HEK293 (cell line): ENCODE data around the gene LRRC32.

Source experiments
- CTCF ChIA-PET: fragments of 350-600 bp; formaldehyde crosslinking; extraction: SDS; loops from one replicate; lab custom pipeline; 2021; ENCODE audit warnings: antibody characterized with exemption; lab: Yijun Ruan, JAX
- POLR2A ChIA-PET: fragments of 300-600 bp; formaldehyde crosslinking; extraction: SDS; loops from one replicate; lab custom pipeline; 2020; ENCODE audit warnings: antibody characterized with exemption, inconsistent platforms; lab: Yijun Ruan, JAX
- H3K27ac ChIP-seq: fragments of 200-500 bp; sonication (Bioruptor generic); 2 replicates; pipeline ENCODE4 v1.5.1; 2014; ENCODE audit warnings: low read depth, low read length, control low read depth, inconsistent platforms; ENCODE audit errors: extremely low read depth
- H3K36me3 ChIP-seq, 2 experiments: fragments of 200-500 bp in 1 of 2; sonication (Bioruptor generic) in 1 of 2; 1 replicate in 1 of 2; 2 replicates in 1 of 2; pipeline ENCODE4 v1.5.1; 2014 to 2017; ENCODE audit warnings: inconsistent platforms in 2 of 2, low read length in 2 of 2; ENCODE audit not compliant: control insufficient read depth in 2 of 2, insufficient read depth in 1 of 2
- H3K4me1 ChIP-seq: fragments of 200-500 bp; sonication (Bioruptor generic); 2 replicates; pipeline ENCODE4 v1.5.1; 2014; ENCODE audit warnings: mild to moderate bottlenecking, low read length, inconsistent platforms; ENCODE audit not compliant: control insufficient read depth, insufficient read depth
- H3K4me3 ChIP-seq: 2 replicates; pipeline ENCODE4 v1.5.1; 2011; ENCODE audit warnings: low read depth, mild to moderate bottlenecking, control low read depth, low read length, moderate library complexity
- H3K9me3 ChIP-seq: fragments of 200-500 bp; sonication (Bioruptor generic); 2 replicates; pipeline ENCODE4 v1.5.1; 2014; ENCODE audit warnings: low read depth, low read length, inconsistent platforms; ENCODE audit not compliant: control insufficient read depth, insufficient read depth
- GLIS2 ChIP-seq: fragments of 450-650 bp; formaldehyde crosslinking; IDR thresholded peaks from 2 replicates; pipeline ENCODE4 v1.5.1; 2016; ENCODE audit warnings: missing biosample characterization, missing genetic modification characterization
- IKZF3 ChIP-seq: fragments of 450-650 bp; IDR thresholded peaks from 2 replicates; pipeline ENCODE4 v1.5.0; 2018; ENCODE audit warnings: missing biosample characterization, mild to moderate bottlenecking, missing genetic modification characterization, moderate library complexity
- KLF16 ChIP-seq: fragments of 450-650 bp; formaldehyde crosslinking; IDR thresholded peaks from 2 replicates; pipeline ENCODE4 v1.5.1; 2017; ENCODE audit warnings: missing biosample characterization, missing genetic modification characterization
- KLF8 ChIP-seq: fragments of 450-650 bp; formaldehyde crosslinking; IDR thresholded peaks from 2 replicates; pipeline ENCODE4 v1.5.1; 2016; ENCODE audit warnings: missing biosample characterization, missing genetic modification characterization
- MEIS1 ChIP-seq: sonication (generic); formaldehyde crosslinking; IDR thresholded peaks from 2 replicates; pipeline ENCODE4 v1.8.1; 2022; ENCODE audit warnings: missing genetic modification reagents, mild to moderate bottlenecking, borderline replicate concordance
- OVOL3 ChIP-seq: fragments of 450-650 bp; formaldehyde crosslinking; IDR thresholded peaks from 2 replicates; pipeline ENCODE4 v1.5.1; 2016; ENCODE audit warnings: missing biosample characterization, missing genetic modification characterization
- RBAK ChIP-seq: fragments of 450-650 bp; formaldehyde crosslinking; IDR thresholded peaks from 2 replicates; pipeline ENCODE4 v1.5.1; 2016; ENCODE audit warnings: missing biosample characterization, missing genetic modification characterization
- SCRT1 ChIP-seq: fragments of 450-650 bp; formaldehyde crosslinking; IDR thresholded peaks from 2 replicates; pipeline ENCODE4 v1.5.1; 2016; ENCODE audit warnings: missing biosample characterization, missing genetic modification characterization, borderline replicate concordance
- SETDB1 ChIP-seq: IDR thresholded peaks from one replicate; pipeline ENCODE4 v1.6.1; 2017; ENCODE audit warnings: mild to moderate bottlenecking, low read length, moderate library complexity, mixed read lengths; ENCODE audit not compliant: insufficient read length
- YY1 ChIP-seq: fragments of 450-650 bp; formaldehyde crosslinking; IDR thresholded peaks from 2 replicates; pipeline ENCODE4 v1.5.1; 2018; ENCODE audit warnings: missing biosample characterization, missing genetic modification characterization
- ZFP37 ChIP-seq: fragments of 450-650 bp; formaldehyde crosslinking; IDR thresholded peaks from 2 replicates; pipeline ENCODE4 v1.5.1; 2016; ENCODE audit warnings: missing biosample characterization, missing genetic modification characterization
- ZNF10 ChIP-seq: fragments of 450-650 bp; formaldehyde crosslinking; IDR thresholded peaks from 2 replicates; pipeline ENCODE4 v1.5.1; 2017; ENCODE audit warnings: missing biosample characterization, missing genetic modification characterization
- ZNF133 ChIP-seq: fragments of 450-650 bp; formaldehyde crosslinking; IDR thresholded peaks from 2 replicates; pipeline ENCODE4 v1.5.1; 2016; ENCODE audit warnings: missing biosample characterization, missing genetic modification characterization
- ZNF140 ChIP-seq: fragments of 450-650 bp; formaldehyde crosslinking; IDR thresholded peaks from 2 replicates; pipeline ENCODE4 v1.5.1; 2016; ENCODE audit warnings: missing biosample characterization, missing genetic modification characterization
- ZNF146 ChIP-seq: fragments of 450-650 bp; formaldehyde crosslinking; IDR thresholded peaks from 2 replicates; pipeline ENCODE4 v1.5.1; 2016; ENCODE audit warnings: missing biosample characterization, missing genetic modification characterization
- ZNF157 ChIP-seq: fragments of 450-650 bp; formaldehyde crosslinking; IDR thresholded peaks from 2 replicates; pipeline ENCODE4 v1.5.1; 2016; ENCODE audit warnings: missing biosample characterization, missing genetic modification characterization
- ZNF19 ChIP-seq: fragments of 450-650 bp; formaldehyde crosslinking; IDR thresholded peaks from 2 replicates; pipeline ENCODE4; 2016; ENCODE audit warnings: missing biosample characterization, missing genetic modification characterization, low read depth
- ZNF2 ChIP-seq: fragments of 450-650 bp; formaldehyde crosslinking; IDR thresholded peaks from 2 replicates; pipeline ENCODE4 v1.5.1; 2016; ENCODE audit warnings: missing biosample characterization, missing genetic modification characterization
- ZNF266 ChIP-seq: fragments of 450-650 bp; formaldehyde crosslinking; IDR thresholded peaks from 2 replicates; pipeline ENCODE4 v1.5.1; 2016; ENCODE audit warnings: missing biosample characterization, missing genetic modification characterization, low read depth
- ZNF48 ChIP-seq: fragments of 450-650 bp; formaldehyde crosslinking; IDR thresholded peaks from 2 replicates; pipeline ENCODE4 v1.5.1; 2016; ENCODE audit warnings: missing biosample characterization, missing genetic modification characterization
- ZNF521 ChIP-seq: fragments of 450-650 bp; formaldehyde crosslinking; IDR thresholded peaks from 2 replicates; pipeline ENCODE4 v1.5.1; 2017; ENCODE audit warnings: missing biosample characterization, mild to moderate bottlenecking, missing genetic modification characterization
- ZNF529 ChIP-seq: fragments of 450-650 bp; formaldehyde crosslinking; IDR thresholded peaks from 2 replicates; pipeline ENCODE4 v1.5.1; 2017; ENCODE audit warnings: missing genetic modification characterization, missing biosample characterization; ENCODE audit not compliant: insufficient replicate concordance
- ZNF600 ChIP-seq: fragments of 450-650 bp; formaldehyde crosslinking; IDR thresholded peaks from 2 replicates; pipeline ENCODE4 v1.5.1; 2016; ENCODE audit warnings: missing biosample characterization, missing genetic modification characterization
- ZNF664 ChIP-seq: fragments of 450-650 bp; formaldehyde crosslinking; IDR thresholded peaks from 2 replicates; pipeline ENCODE4 v1.5.1; 2016; ENCODE audit warnings: missing biosample characterization, missing genetic modification characterization
- ZNF792 ChIP-seq: fragments of 450-650 bp; formaldehyde crosslinking; IDR thresholded peaks from 2 replicates; pipeline ENCODE4 v1.5.1; 2016; ENCODE audit warnings: missing biosample characterization, missing genetic modification characterization
- ZXDB ChIP-seq: fragments of 450-650 bp; formaldehyde crosslinking; IDR thresholded peaks from 2 replicates; pipeline ENCODE4 v1.5.1; 2016; ENCODE audit warnings: missing biosample characterization, missing genetic modification characterization
- TF ChIP-seq, protein P1 (sequence below): fragments of 450-650 bp; formaldehyde crosslinking; IDR thresholded peaks from 2 replicates; pipeline ENCODE4 v1.5.1; 2016; ENCODE audit warnings: missing biosample characterization, missing genetic modification characterization
- TF ChIP-seq, protein P2 (sequence below): fragments of 450-650 bp; formaldehyde crosslinking; IDR thresholded peaks from 2 replicates; pipeline ENCODE4 v1.5.1; 2016; ENCODE audit warnings: missing biosample characterization, missing genetic modification characterization, borderline replicate concordance
- TF ChIP-seq, protein P3 (sequence below): fragments of 450-650 bp; formaldehyde crosslinking; IDR thresholded peaks from 2 replicates; pipeline ENCODE4 v1.5.1; 2016; ENCODE audit warnings: missing biosample characterization, missing genetic modification characterization

The LRRC32 gene

DNA sequence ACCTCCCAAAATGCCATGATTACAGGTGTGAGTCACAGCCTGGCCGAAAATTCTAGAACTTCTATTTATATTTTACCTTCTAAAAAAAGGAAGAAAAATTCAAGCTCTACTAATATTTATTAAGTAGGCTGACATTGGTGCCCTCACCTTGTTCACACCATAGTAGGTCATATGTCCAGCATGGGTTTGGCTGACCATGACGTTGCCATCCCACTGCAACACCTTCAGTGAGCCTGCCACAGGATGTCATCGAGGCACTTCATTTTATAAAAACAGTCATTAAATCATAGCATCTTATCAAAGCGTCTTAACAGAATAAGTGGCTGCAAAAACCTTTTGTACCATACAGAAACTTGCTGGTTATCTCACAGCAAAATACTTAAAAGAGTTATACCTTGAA lies 58.3 kb downstream of the LRRC32 start:
- POLR2A ChIA-PET: no interaction called here
- TF ChIP-seq ZNF529 (tag by site-specific recombination): no peak
- no peak for TF ChIP-seq SETDB1
- TF ChIP-seq OVOL3 (tag by site-specific recombination): no peak
- no peak for TF ChIP-seq SCRT1 (tag by site-specific recombination)
- no peak for TF ChIP-seq ZFP37 (tag by site-specific recombination)
- TF ChIP-seq ZNF140 (tag by site-specific recombination): no peak
- no peak for TF ChIP-seq KLF16 (tag by site-specific recombination)
- TF ChIP-seq ZNF2 (tag by site-specific recombination): no peak
- TF ChIP-seq IKZF3: no peak
- no peak for TF ChIP-seq ZXDB (tag by site-specific recombination)
- TF ChIP-seq KLF8: no peak
- TF ChIP-seq, protein P1, sequence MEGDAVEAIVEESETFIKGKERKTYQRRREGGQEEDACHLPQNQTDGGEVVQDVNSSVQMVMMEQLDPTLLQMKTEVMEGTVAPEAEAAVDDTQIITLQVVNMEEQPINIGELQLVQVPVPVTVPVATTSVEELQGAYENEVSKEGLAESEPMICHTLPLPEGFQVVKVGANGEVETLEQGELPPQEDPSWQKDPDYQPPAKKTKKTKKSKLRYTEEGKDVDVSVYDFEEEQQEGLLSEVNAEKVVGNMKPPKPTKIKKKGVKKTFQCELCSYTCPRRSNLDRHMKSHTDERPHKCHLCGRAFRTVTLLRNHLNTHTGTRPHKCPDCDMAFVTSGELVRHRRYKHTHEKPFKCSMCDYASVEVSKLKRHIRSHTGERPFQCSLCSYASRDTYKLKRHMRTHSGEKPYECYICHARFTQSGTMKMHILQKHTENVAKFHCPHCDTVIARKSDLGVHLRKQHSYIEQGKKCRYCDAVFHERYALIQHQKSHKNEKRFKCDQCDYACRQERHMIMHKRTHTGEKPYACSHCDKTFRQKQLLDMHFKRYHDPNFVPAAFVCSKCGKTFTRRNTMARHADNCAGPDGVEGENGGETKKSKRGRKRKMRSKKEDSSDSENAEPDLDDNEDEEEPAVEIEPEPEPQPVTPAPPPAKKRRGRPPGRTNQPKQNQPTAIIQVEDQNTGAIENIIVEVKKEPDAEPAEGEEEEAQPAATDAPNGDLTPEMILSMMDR: no peak
- TF ChIP-seq ZNF10 (tag by site-specific recombination): no peak
- no peak for TF ChIP-seq ZNF792 (tag by site-specific recombination)
- TF ChIP-seq, protein P2, sequence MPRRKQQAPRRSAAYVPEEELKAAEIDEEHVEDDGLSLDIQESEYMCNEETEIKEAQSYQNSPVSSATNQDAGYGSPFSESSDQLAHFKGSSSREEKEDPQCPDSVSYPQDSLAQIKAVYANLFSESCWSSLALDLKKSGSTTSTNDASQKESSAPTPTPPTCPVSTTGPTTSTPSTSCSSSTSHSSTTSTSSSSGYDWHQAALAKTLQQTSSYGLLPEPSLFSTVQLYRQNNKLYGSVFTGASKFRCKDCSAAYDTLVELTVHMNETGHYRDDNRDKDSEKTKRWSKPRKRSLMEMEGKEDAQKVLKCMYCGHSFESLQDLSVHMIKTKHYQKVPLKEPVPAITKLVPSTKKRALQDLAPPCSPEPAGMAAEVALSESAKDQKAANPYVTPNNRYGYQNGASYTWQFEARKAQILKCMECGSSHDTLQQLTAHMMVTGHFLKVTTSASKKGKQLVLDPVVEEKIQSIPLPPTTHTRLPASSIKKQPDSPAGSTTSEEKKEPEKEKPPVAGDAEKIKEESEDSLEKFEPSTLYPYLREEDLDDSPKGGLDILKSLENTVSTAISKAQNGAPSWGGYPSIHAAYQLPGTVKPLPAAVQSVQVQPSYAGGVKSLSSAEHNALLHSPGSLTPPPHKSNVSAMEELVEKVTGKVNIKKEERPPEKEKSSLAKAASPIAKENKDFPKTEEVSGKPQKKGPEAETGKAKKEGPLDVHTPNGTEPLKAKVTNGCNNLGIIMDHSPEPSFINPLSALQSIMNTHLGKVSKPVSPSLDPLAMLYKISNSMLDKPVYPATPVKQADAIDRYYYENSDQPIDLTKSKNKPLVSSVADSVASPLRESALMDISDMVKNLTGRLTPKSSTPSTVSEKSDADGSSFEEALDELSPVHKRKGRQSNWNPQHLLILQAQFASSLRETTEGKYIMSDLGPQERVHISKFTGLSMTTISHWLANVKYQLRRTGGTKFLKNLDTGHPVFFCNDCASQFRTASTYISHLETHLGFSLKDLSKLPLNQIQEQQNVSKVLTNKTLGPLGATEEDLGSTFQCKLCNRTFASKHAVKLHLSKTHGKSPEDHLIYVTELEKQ (tag by site-specific recombination): no peak
- no peak for TF ChIP-seq ZNF521 (tag by site-specific recombination)
- no peak for TF ChIP-seq ZNF19 (tag by site-specific recombination)
- CTCF ChIA-PET: interaction anchor here (0.6 to 0.9 kb wide), 3 partner anchors 9 to 1726 kb away, joined by 3 to 6 read pairs (median 3); no protein-coding TSS in a partner anchor

DNA sequence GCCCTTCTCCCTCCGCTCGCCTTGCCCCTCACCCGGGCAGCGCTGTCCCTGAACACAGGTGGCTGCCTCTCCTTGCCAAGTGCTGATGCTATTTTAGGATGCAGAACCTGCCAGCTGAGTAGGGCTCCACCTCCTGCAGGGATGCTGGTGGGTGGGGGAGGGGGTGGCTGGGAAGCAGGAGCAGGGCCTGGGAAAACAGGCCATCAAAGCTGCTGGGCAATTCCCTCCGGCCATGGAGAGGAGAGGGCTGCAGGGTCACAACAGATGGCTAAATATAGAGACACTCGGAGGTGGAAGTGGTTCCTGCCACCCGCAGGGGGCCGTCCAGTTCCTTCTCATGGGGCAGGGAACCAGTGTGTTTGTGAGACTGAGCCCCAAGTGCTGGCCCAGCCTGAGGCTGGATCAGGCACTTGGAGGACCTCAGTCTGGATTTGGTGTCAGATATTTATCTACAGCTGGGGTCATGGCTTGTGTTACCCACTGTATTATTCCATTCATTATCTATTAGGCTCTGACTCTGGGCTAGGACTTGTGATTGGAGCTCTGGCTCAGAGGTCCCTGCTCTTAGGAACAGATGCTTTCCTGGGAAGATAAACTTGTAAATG lies 59.6 kb downstream of the LRRC32 start:
- CTCF ChIA-PET: interaction anchor here (0.9 kb wide), 1 partner anchor 309 kb away, joined by 4 read pairs; no protein-coding TSS in a partner anchor
- Histone ChIP-seq H3K36me3 (no peaks in the 10 kb centered on the region), H3K27ac (no peak overlapping the region), H3K4me1 (no peaks in the 10 kb centered on the region), H3K4me3 (no peak overlapping the region), H3K9me3 (no peaks in the 10 kb centered on the region)
- POLR2A ChIA-PET: no interaction called here
- no peak for TF ChIP-seq ZNF48 (tag by site-specific recombination)
- no peak for TF ChIP-seq ZFP37 (tag by site-specific recombination)
- TF ChIP-seq ZNF157 (tag by site-specific recombination): no peak
- TF ChIP-seq ZNF133 (tag by site-specific recombination): no peak
- no peak for TF ChIP-seq ZNF146 (tag by site-specific recombination)
- no peak for TF ChIP-seq RBAK (tag by site-specific recombination)
- TF ChIP-seq, protein P3, sequence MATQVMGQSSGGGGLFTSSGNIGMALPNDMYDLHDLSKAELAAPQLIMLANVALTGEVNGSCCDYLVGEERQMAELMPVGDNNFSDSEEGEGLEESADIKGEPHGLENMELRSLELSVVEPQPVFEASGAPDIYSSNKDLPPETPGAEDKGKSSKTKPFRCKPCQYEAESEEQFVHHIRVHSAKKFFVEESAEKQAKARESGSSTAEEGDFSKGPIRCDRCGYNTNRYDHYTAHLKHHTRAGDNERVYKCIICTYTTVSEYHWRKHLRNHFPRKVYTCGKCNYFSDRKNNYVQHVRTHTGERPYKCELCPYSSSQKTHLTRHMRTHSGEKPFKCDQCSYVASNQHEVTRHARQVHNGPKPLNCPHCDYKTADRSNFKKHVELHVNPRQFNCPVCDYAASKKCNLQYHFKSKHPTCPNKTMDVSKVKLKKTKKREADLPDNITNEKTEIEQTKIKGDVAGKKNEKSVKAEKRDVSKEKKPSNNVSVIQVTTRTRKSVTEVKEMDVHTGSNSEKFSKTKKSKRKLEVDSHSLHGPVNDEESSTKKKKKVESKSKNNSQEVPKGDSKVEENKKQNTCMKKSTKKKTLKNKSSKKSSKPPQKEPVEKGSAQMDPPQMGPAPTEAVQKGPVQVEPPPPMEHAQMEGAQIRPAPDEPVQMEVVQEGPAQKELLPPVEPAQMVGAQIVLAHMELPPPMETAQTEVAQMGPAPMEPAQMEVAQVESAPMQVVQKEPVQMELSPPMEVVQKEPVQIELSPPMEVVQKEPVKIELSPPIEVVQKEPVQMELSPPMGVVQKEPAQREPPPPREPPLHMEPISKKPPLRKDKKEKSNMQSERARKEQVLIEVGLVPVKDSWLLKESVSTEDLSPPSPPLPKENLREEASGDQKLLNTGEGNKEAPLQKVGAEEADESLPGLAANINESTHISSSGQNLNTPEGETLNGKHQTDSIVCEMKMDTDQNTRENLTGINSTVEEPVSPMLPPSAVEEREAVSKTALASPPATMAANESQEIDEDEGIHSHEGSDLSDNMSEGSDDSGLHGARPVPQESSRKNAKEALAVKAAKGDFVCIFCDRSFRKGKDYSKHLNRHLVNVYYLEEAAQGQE (tag by site-specific recombination): no peak
- TF ChIP-seq MEIS1: no peak
- TF ChIP-seq ZNF600 (tag by site-specific recombination): no peak
- no peak for TF ChIP-seq SCRT1 (tag by site-specific recombination)
- no peak for TF ChIP-seq ZNF266 (tag by site-specific recombination)
- no peak for TF ChIP-seq GLIS2 (tag by site-specific recombination)
- no peak for TF ChIP-seq ZNF664 (tag by site-specific recombination)
- no peak for TF ChIP-seq YY1 (tag by site-specific recombination)

More for the DNA sequence above, 58.3 kb downstream of the LRRC32 start:
- no peak overlapping the region for H3K4me3 ChIP-seq
- no peaks in the 10 kb centered on the region for H3K9me3 ChIP-seq
- H3K27ac ChIP-seq: no peak overlapping the region
- H3K4me1 ChIP-seq: no peaks in the 10 kb centered on the region
- H3K36me3 ChIP-seq: no peaks in the 10 kb centered on the region
